Glutamatergic neuron (in vitro differentiated cells): ENCODE measurements around the gene MFRP. TPM values are rescaled to one million over a fixed set of nuclear protein-coding genes. Genes with fewer than 3 reads are reported as not detected.

Experiments used
- DNase-seq: peaks from one replicate; pipeline ENCODE4 v3.0.0; 2022
- H3K27ac Mint-ChIP-seq: one replicate; pipeline ENCODE4 v1.8.0; 2020; ENCODE audit warnings: mild to moderate bottlenecking, mixed read lengths, inconsistent platforms; ENCODE audit not compliant: unreplicated experiment
- H3K27me3 Mint-ChIP-seq: one replicate; pipeline ENCODE4 v1.8.0; 2020; ENCODE audit warnings: mild to moderate bottlenecking, moderate library complexity, mixed read lengths, inconsistent platforms; ENCODE audit not compliant: unreplicated experiment
- H3K36me3 Mint-ChIP-seq: one replicate; pipeline ENCODE4 v1.8.0; 2020; ENCODE audit warnings: mild to moderate bottlenecking, mixed read lengths, inconsistent platforms; ENCODE audit not compliant: unreplicated experiment
- H3K4me1 Mint-ChIP-seq: one replicate; pipeline ENCODE4 v1.8.0; 2020; ENCODE audit warnings: mild to moderate bottlenecking, low read depth, mixed read lengths, inconsistent platforms; ENCODE audit not compliant: unreplicated experiment
- H3K4me3 Mint-ChIP-seq: one replicate; pipeline ENCODE4 v1.8.0; 2020; ENCODE audit warnings: mild to moderate bottlenecking, mixed read lengths, inconsistent platforms; ENCODE audit not compliant: unreplicated experiment
- H3K9me3 Mint-ChIP-seq: one replicate; pipeline ENCODE4 v1.8.0; 2020; ENCODE audit warnings: mild to moderate bottlenecking, moderate library complexity, mixed read lengths, inconsistent platforms; ENCODE audit not compliant: unreplicated experiment
- CTCF ChIP-seq: fragments of 200-600 bp; sonication (generic); IDR thresholded peaks from one replicate; pipeline ENCODE4 v1.5.0; 2021; ENCODE audit not compliant: partially characterized antibody, unreplicated experiment
- total RNA-seq: library from RNA; stranded (reverse); fragmentation: NEBNext Ultra II Directional; extraction: Animal tissue kit (Norgen Biotek cat#: 25700); gene quantifications from one replicate; pipeline ENCODE4 v1.2.1, GENCODE V29; 2021; ENCODE audit not compliant: unreplicated experiment

Gene MFRP
- total RNA-seq, 1 donor from 2014 or later = not detected

- Mint-ChIP-seq H3K9me3 (peaks cover 5% of the 10 kb centered on the region), H3K36me3 (no peaks in the 10 kb centered on the region), H3K27ac (no peak overlapping the region), H3K4me3 (no peak overlapping the region), H3K4me1 (peaks cover 4% of the 10 kb centered on the region), H3K27me3 (peaks cover 10% of the 10 kb centered on the region)
- no peak for TF ChIP-seq CTCF
- DNase-seq = no peak
Observed at GRCh38 chr11:119347940-119348605, 1.6 kb upstream of the MFRP start.

GRCh38 chr11:119347242-119347641 is 737 bp upstream of the MFRP start:
- Mint-ChIP-seq H3K36me3 (no peaks in the 10 kb centered on the region), H3K27ac (no peak overlapping the region), H3K27me3 (peaks cover 9% of the 10 kb centered on the region), H3K9me3 (peaks cover 4% of the 10 kb centered on the region), H3K4me1 (no peaks in the 10 kb centered on the region), H3K4me3 (no peak overlapping the region)
- DNase-seq = no peak
- TF ChIP-seq CTCF = no peak

GRCh38 chr11:119345685-119346084 is 820 bp downstream of the MFRP start:
- Mint-ChIP-seq H3K27ac (no peak overlapping the region), H3K4me1 (no peaks in the 10 kb centered on the region), H3K27me3 (peaks cover 15% of the 10 kb centered on the region), H3K9me3 (peaks cover 7% of the 10 kb centered on the region), H3K36me3 (no peaks in the 10 kb centered on the region), H3K4me3 (no peak overlapping the region)
- no peak for DNase-seq
- TF ChIP-seq CTCF = no peak

GRCh38 chr11:119344291-119345010 is 2.1 kb downstream of the MFRP start:
- Mint-ChIP-seq H3K27ac (no peak overlapping the region), H3K36me3 (no peaks in the 10 kb centered on the region), H3K27me3 (peaks cover 16% of the 10 kb centered on the region), H3K4me1 (no peaks in the 10 kb centered on the region), H3K9me3 (peaks cover 5% of the 10 kb centered on the region), H3K4me3 (no peak overlapping the region)
- no peak for TF ChIP-seq CTCF
- no peak for DNase-seq

- no peaks in the 10 kb centered on the region for H3K36me3 Mint-ChIP-seq
- H3K27me3 Mint-ChIP-seq = peaks cover 19% of the 10 kb centered on the region
- H3K4me1 Mint-ChIP-seq = no peaks in the 10 kb centered on the region
Observed at GRCh38 chr11:119343726-119344125, 2.8 kb downstream of the MFRP start.

More at GRCh38 chr11:119343726-119344125, 2.8 kb downstream of the MFRP start:
- TF ChIP-seq CTCF = no peak
- Mint-ChIP-seq H3K9me3 (peaks cover 5% of the 10 kb centered on the region), H3K4me3 (no peak overlapping the region), H3K27ac (no peak overlapping the region)
- DNase-seq = no peak
